Neuronal stem cell (in vitro differentiated cells): Measurements from ENCODE around the gene KRT39.

Source experiments
- DNase-seq: peaks from one replicate; pipeline ENCODE4 v3.0.0-alpha.2; 2013; ENCODE audit warnings: low spot score
- H2AFZ ChIP-seq: one replicate; pipeline ENCODE4 v1.6.1; 2013; ENCODE audit warnings: mild to moderate bottlenecking, low read length, inconsistent platforms
- H2AK5ac ChIP-seq: 2 replicates; pipeline ENCODE4 v1.6.1; 2013; ENCODE audit warnings: low read depth, mild to moderate bottlenecking, inconsistent platforms, low read length, moderate library complexity, mixed read lengths
- H2BK120ac ChIP-seq: 2 replicates; pipeline ENCODE4 v1.6.1; 2013; ENCODE audit warnings: low read depth, mild to moderate bottlenecking, inconsistent platforms, low read length, moderate library complexity, mixed read lengths
- H2BK12ac ChIP-seq: one replicate; pipeline ENCODE4 v1.6.1; 2013; ENCODE audit warnings: low read length, inconsistent platforms
- H2BK15ac ChIP-seq: 2 replicates; pipeline ENCODE4 v1.6.1; 2013; ENCODE audit warnings: mild to moderate bottlenecking, low read length, inconsistent platforms, mixed read lengths
- H2BK5ac ChIP-seq: one replicate; pipeline ENCODE4 v1.6.1; 2013; ENCODE audit warnings: inconsistent platforms, mild to moderate bottlenecking, low read length, moderate library complexity
- H3K14ac ChIP-seq: one replicate; pipeline ENCODE4 v1.6.1; 2013; ENCODE audit warnings: low read length, inconsistent platforms
- H3K18ac ChIP-seq: 2 replicates; pipeline ENCODE4 v1.6.1; 2013; ENCODE audit warnings: low read length, inconsistent platforms
- H3K23ac ChIP-seq: 2 replicates; pipeline ENCODE4 v1.6.1; 2013; ENCODE audit warnings: low read depth, mild to moderate bottlenecking, mixed read lengths, low read length, inconsistent platforms; ENCODE audit not compliant: poor library complexity
- H3K27ac ChIP-seq: replicated peaks from 3 replicates; pipeline ENCODE4 v1.5.1; 2013; ENCODE audit warnings: low read length, inconsistent platforms
- H3K27me3 ChIP-seq, 3 experiments: 2 replicates each; pipeline ENCODE4 v1.6.1; 2013; ENCODE audit warnings: low read length in 3 of 3, mild to moderate bottlenecking in 2 of 3, inconsistent platforms in 1 of 3, low read depth in 1 of 3, mixed read lengths in 1 of 3, moderate library complexity in 1 of 3; ENCODE audit not compliant: control insufficient read depth in 3 of 3, insufficient read depth in 3 of 3
- H3K36me3 ChIP-seq, 2 donors: replicated peaks in 1 of 2; 2 replicates each; pipeline ENCODE4 v1.6.1; 2013; ENCODE audit warnings: low read length in 2 of 2; ENCODE audit not compliant: control insufficient read depth in 2 of 2, insufficient read depth in 2 of 2
- H3K4ac ChIP-seq: 2 replicates; pipeline ENCODE4 v1.6.1; 2013; ENCODE audit warnings: inconsistent platforms, mild to moderate bottlenecking, low read length, moderate library complexity
- H3K4me1 ChIP-seq, 2 donors: 1 replicate in 1 of 2; 2 replicates in 1 of 2; pipeline ENCODE4 v1.6.1; 2013; ENCODE audit warnings: low read length in 2 of 2, low read depth in 1 of 2; ENCODE audit not compliant: control insufficient read depth in 2 of 2, insufficient read depth in 1 of 2
- H3K4me2 ChIP-seq: one replicate; pipeline ENCODE4 v1.6.1; 2013; ENCODE audit warnings: mild to moderate bottlenecking, low read length, inconsistent platforms; ENCODE audit not compliant: insufficient read depth, poor library complexity, severe bottlenecking
- H3K4me3 ChIP-seq, 2 donors: 2 replicates each; pipeline ENCODE4 v1.5.1; 2013; ENCODE audit warnings: low read length in 2 of 2, mild to moderate bottlenecking in 2 of 2, inconsistent platforms in 1 of 2, moderate library complexity in 1 of 2
- H3K79me1 ChIP-seq: one replicate; pipeline ENCODE4 v1.6.1; 2013; ENCODE audit warnings: low read depth, mild to moderate bottlenecking, inconsistent platforms, low read length, moderate library complexity
- H3K9ac ChIP-seq: one replicate; pipeline ENCODE4 v1.6.1; 2013; ENCODE audit warnings: mild to moderate bottlenecking, low read depth, low read length, inconsistent platforms; ENCODE audit not compliant: poor library complexity
- H3K9me3 ChIP-seq, 2 donors: replicated peaks in 1 of 2; 2 replicates each; pipeline versions ENCODE3 to v1.6.1; 2013; ENCODE audit warnings: low read length in 2 of 2, mild to moderate bottlenecking in 2 of 2, inconsistent platforms in 1 of 2, low read depth in 1 of 2, mixed read lengths in 1 of 2, moderate library complexity in 1 of 2; ENCODE audit not compliant: control insufficient read depth in 2 of 2, insufficient read depth in 1 of 2
- H4K8ac ChIP-seq: one replicate; pipeline ENCODE4 v1.6.1; 2013; ENCODE audit warnings: low read depth, mild to moderate bottlenecking, inconsistent platforms, low read length, moderate library complexity
- H4K91ac ChIP-seq: one replicate; pipeline ENCODE4 v1.6.1; 2013; ENCODE audit warnings: low read length, low read depth, mild to moderate bottlenecking, inconsistent platforms; ENCODE audit not compliant: poor library complexity
- WGBS, 2 donors: extraction: QIAGEN DNeasy Blood & Tissue Kit; methylation state at CpG; one replicate each; pipeline ENCODE4 v1.1.7; 2013; ENCODE audit warnings: missing lambda C conversion rate in 2 of 2, mixed read lengths in 1 of 2; ENCODE audit not compliant: insufficient read length in 2 of 2, insufficient replicate concordance in 1 of 2; ENCODE audit errors: extremely low coverage in 2 of 2; 5-methylcytosine and 5-hydroxymethylcytosine counted together

Gene KRT39

GRCh38 chr17:40949418-40949817 lies 17.3 kb downstream of the KRT39 start:
- peak; percentile 18 for DNase-seq
- H3K9me3 ChIP-seq: no peaks in the 10 kb centered on the region
- peaks cover 0 to 7% (median 0%) of the 10 kb centered on the region in 3 experiments for H3K27me3 ChIP-seq

GRCh38 chr17:40947929-40948328 lies 18.8 kb downstream of the KRT39 start:
- Histone ChIP-seq H3K27ac (no peak overlapping the region), H3K4me3 (no peak overlapping the region), H2BK15ac (no peak overlapping the region), H3K27me3 (peaks cover 0 to 7% (median 0%) of the 10 kb centered on the region in 3 experiments), H2BK12ac (no peak overlapping the region), H3K14ac (no peak overlapping the region), H2AK5ac (no peak overlapping the region), H3K4ac (no peak overlapping the region), H3K36me3 (no peaks in the 10 kb centered on the region), H4K8ac (no peak overlapping the region), H3K79me1 (no peaks in the 10 kb centered on the region), H3K18ac (no peak overlapping the region), H3K9ac (no peak overlapping the region), H2BK5ac (no peak overlapping the region), H3K23ac (no peak overlapping the region), H4K91ac (no peak overlapping the region), H3K4me2 (no peak overlapping the region), H3K9me3 (no peaks in the 10 kb centered on the region), H3K4me1 (peaks cover 0 to 9% of the 10 kb centered on the region in 2 donors), H2AFZ (no peak overlapping the region), H2BK120ac (no peak overlapping the region)
- WGBS, 2 donors: no CpG with 5 or more reads among the region's 2 CpGs
- DNase-seq: no peak

More at GRCh38 chr17:40949418-40949817, 17.3 kb downstream of the KRT39 start:
- no CpG with 5 or more reads among the region's 10 CpGs for WGBS, 2 donors
- Histone ChIP-seq H2BK12ac (no peak overlapping the region), H2BK120ac (no peak overlapping the region), H2BK15ac (no peak overlapping the region), H3K27ac (peak overlapping the region; percentile 22), H3K4me1 (peaks cover 0 to 9% of the 10 kb centered on the region in 2 donors), H3K4me3 (no peak overlapping the region), H3K36me3 (no peaks in the 10 kb centered on the region), H3K79me1 (no peaks in the 10 kb centered on the region), H3K14ac (no peak overlapping the region), H4K91ac (no peak overlapping the region), H3K4ac (no peak overlapping the region), H3K4me2 (no peak overlapping the region), H2BK5ac (no peak overlapping the region), H2AFZ (peak overlapping the region; percentile 8), H3K18ac (no peak overlapping the region), H2AK5ac (no peak overlapping the region), H4K8ac (no peak overlapping the region), H3K23ac (no peak overlapping the region), H3K9ac (no peak overlapping the region)

GRCh38 chr17:40945414-40945813 lies 21.3 kb downstream of the KRT39 start:
- WGBS, 2 donors: no CpG with 5 or more reads among the region's 6 CpGs
- H2BK15ac ChIP-seq: peak overlapping the region; percentile 56
- peaks cover 0 to 11% of the 10 kb centered on the region in 2 donors for H3K4me1 ChIP-seq
- DNase-seq: no peak
- no peak overlapping the region for H3K4me3 ChIP-seq
- H3K9me3 ChIP-seq: no peaks in the 10 kb centered on the region
- H4K91ac ChIP-seq: no peak overlapping the region
- no peak overlapping the region for H3K9ac ChIP-seq
- H3K27me3 ChIP-seq: peaks cover 0 to 10% (median 0%) of the 10 kb centered on the region in 3 experiments
- H4K8ac ChIP-seq: no peak overlapping the region
- no peak overlapping the region for H2BK120ac ChIP-seq
- no peaks in the 10 kb centered on the region for H3K36me3 ChIP-seq
- H3K4me2 ChIP-seq: no peak overlapping the region
- H2AFZ ChIP-seq: no peak overlapping the region
- no peaks in the 10 kb centered on the region for H3K79me1 ChIP-seq
- H2AK5ac ChIP-seq: peak overlapping the region; percentile 49
- H3K27ac ChIP-seq: peak overlapping the region; percentile 24
- no peak overlapping the region for H2BK5ac ChIP-seq
- no peak overlapping the region for H2BK12ac ChIP-seq
- no peak overlapping the region for H3K18ac ChIP-seq
- no peak overlapping the region for H3K4ac ChIP-seq
- no peak overlapping the region for H3K23ac ChIP-seq
- H3K14ac ChIP-seq: no peak overlapping the region

- no CpG with 5 or more reads among the region's 1 CpG for WGBS, 2 donors
- no peaks in the 10 kb centered on the region for H3K36me3 ChIP-seq
- no peak overlapping the region for H2BK15ac ChIP-seq
- no peak overlapping the region for H2AK5ac ChIP-seq
- no peak overlapping the region for H2BK5ac ChIP-seq
- H4K91ac ChIP-seq: no peak overlapping the region
- no peak overlapping the region for H3K4me3 ChIP-seq
- no peak overlapping the region for H3K4me2 ChIP-seq
- H3K9me3 ChIP-seq: no peaks in the 10 kb centered on the region
- H3K4me1 ChIP-seq: peaks cover 0 to 11% of the 10 kb centered on the region in 2 donors
- H4K8ac ChIP-seq: no peak overlapping the region
- no peak overlapping the region for H2AFZ ChIP-seq
- DNase-seq: no peak
- no peak overlapping the region for H2BK120ac ChIP-seq
- H2BK12ac ChIP-seq: no peak overlapping the region
- H3K27me3 ChIP-seq: peaks cover 0 to 8% (median 0%) of the 10 kb centered on the region in 3 experiments
- no peak overlapping the region for H3K18ac ChIP-seq
- no peak overlapping the region for H3K27ac ChIP-seq
- no peak overlapping the region for H3K9ac ChIP-seq
- no peak overlapping the region for H3K4ac ChIP-seq
- no peaks in the 10 kb centered on the region for H3K79me1 ChIP-seq
- H3K14ac ChIP-seq: no peak overlapping the region
- H3K23ac ChIP-seq: no peak overlapping the region
Measured at GRCh38 chr17:40944531-40944930, 22.2 kb downstream of the KRT39 start.
